H1 (cell line): ENCODE measurements around the gene PKD1. TPM values are rescaled to one million over a fixed set of nuclear protein-coding genes. Genes with fewer than 3 reads are reported as not detected.
"Not testable (repeated sequence)": the region's sequence is repeated elsewhere in the genome, so short reads cannot be mapped to it uniquely, and the experiment has no call there.

ENCODE experiments used
- CTCF ChIA-PET: fragments of 300-600 bp; sonication (Branson Sonifier 250); formaldehyde crosslinking; loops from one replicate; lab custom pipeline; 2021; ENCODE audit not compliant: partially characterized antibody; lab: Charles Lee
- POLR2A ChIA-PET: fragments of 300-600 bp; sonication (Branson Sonifier 250); formaldehyde crosslinking; loops from one replicate; lab custom pipeline; 2021; ENCODE audit warnings: inconsistent platforms; ENCODE audit not compliant: partially characterized antibody; lab: Charles Lee
- DNase-seq, 2 experiments: peaks; one replicate each; pipeline versions ENCODE4 v3.0.0 to v3.0.0-alpha.2; 2010 to 2022; ENCODE audit warnings: low spot score in 2 of 2, low read depth in 1 of 2, mixed read lengths in 1 of 2
- FAIRE-seq: peaks from 2 replicates; lab custom pipeline; 2011; peaks lifted over from hg19 to GRCh38; lab: Jason Lieb, UNC
- H2AFZ ChIP-seq: 2 replicates; pipeline ENCODE4 v1.8.1; 2012; ENCODE audit warnings: low read length, inconsistent platforms
- H2AK5ac ChIP-seq: 2 replicates; pipeline ENCODE4 v1.6.1; 2013; ENCODE audit warnings: low read depth, low read length
- H2BK120ac ChIP-seq: replicated peaks from 2 replicates; pipeline ENCODE3; 2013; ENCODE audit warnings: low read depth, low read length, inconsistent platforms
- H2BK12ac ChIP-seq: 2 replicates; pipeline ENCODE4 v1.6.1; 2013; ENCODE audit warnings: low read depth, low read length
- H2BK15ac ChIP-seq: 2 replicates; pipeline ENCODE4 v1.6.1; 2013; ENCODE audit warnings: low read length
- H2BK20ac ChIP-seq: 2 replicates; pipeline ENCODE4 v1.6.1; 2013; ENCODE audit warnings: low read length
- H2BK5ac ChIP-seq: 2 replicates; pipeline ENCODE4 v1.6.1; 2013; ENCODE audit warnings: low read depth, low read length
- H3K14ac ChIP-seq: 2 replicates; pipeline ENCODE4 v1.6.1; 2013; ENCODE audit warnings: inconsistent platforms; ENCODE audit not compliant: insufficient read length
- H3K18ac ChIP-seq: 2 replicates; pipeline ENCODE4 v1.6.1; 2013; ENCODE audit warnings: low read length; ENCODE audit errors: extremely low read depth
- H3K23ac ChIP-seq: 2 replicates; pipeline ENCODE4 v1.6.1; 2013; ENCODE audit warnings: inconsistent platforms; ENCODE audit not compliant: insufficient read length
- H3K23me2 ChIP-seq: 2 replicates; pipeline ENCODE4 v1.6.1; 2013; ENCODE audit warnings: low read depth, low read length
- H3K27ac ChIP-seq: 2 replicates; pipeline ENCODE4 v1.6.1; 2011; ENCODE audit warnings: low read depth, low read length, inconsistent platforms
- H3K27me3 ChIP-seq, 4 experiments: replicated peaks in 1 of 4; 1 replicate in 1 of 4; 2 replicates in 3 of 4; pipeline versions ENCODE4 v1.6.1 to v1.8.1; 2011 to 2013; ENCODE audit warnings: low read length in 3 of 4, mild to moderate bottlenecking in 3 of 4, inconsistent platforms in 2 of 4, mixed read lengths in 2 of 4, moderate library complexity in 1 of 4; ENCODE audit not compliant: control insufficient read depth in 3 of 4, insufficient read depth in 3 of 4; ENCODE audit errors: extremely low read depth in 1 of 4
- H3K36me3 ChIP-seq, 4 experiments: 2 replicates each; pipeline versions ENCODE4 v1.6.1 to v1.8.1; 2011 to 2013; ENCODE audit warnings: mild to moderate bottlenecking in 4 of 4, low read length in 3 of 4, moderate library complexity in 2 of 4, control low read depth in 1 of 4, inconsistent platforms in 1 of 4; ENCODE audit not compliant: insufficient read depth in 4 of 4, control insufficient read depth in 2 of 4
- H3K4ac ChIP-seq: replicated peaks from 2 replicates; pipeline ENCODE3; 2013; ENCODE audit warnings: low read length, low read depth, mixed read lengths, inconsistent platforms; ENCODE audit not compliant: insufficient read length
- H3K4me1 ChIP-seq, 4 experiments: replicated peaks in 1 of 4; 1 replicate in 1 of 4; 2 replicates in 3 of 4; pipeline versions ENCODE4 v1.6.1 to v1.8.1; 2011 to 2013; ENCODE audit warnings: low read length in 3 of 4, inconsistent platforms in 2 of 4, mixed read lengths in 1 of 4; ENCODE audit not compliant: insufficient read depth in 4 of 4, control insufficient read depth in 3 of 4
- H3K4me2 ChIP-seq, 2 experiments: 2 replicates each; pipeline versions ENCODE4 v1.6.1 to v1.8.1; 2011 to 2013; ENCODE audit warnings: low read depth in 2 of 2, low read length in 2 of 2, control low read depth in 1 of 2, inconsistent platforms in 1 of 2, mild to moderate bottlenecking in 1 of 2; ENCODE audit not compliant: insufficient read depth in 1 of 2
- H3K4me3 ChIP-seq, 4 experiments: fragments of 200-600, 300-600 bp in 1 of 4; sonication (generic), shearing (Covaris generic), sonication (Bioruptor Twin) in 1 of 4; 2 replicates each; pipeline versions ENCODE4 v1.5.1 to v1.8.1; 2011 to 2016; ENCODE audit warnings: low read length in 4 of 4, low read depth in 3 of 4, control low read depth in 2 of 4, inconsistent platforms in 2 of 4, mild to moderate bottlenecking in 2 of 4, mixed read lengths in 1 of 4, moderate library complexity in 1 of 4; ENCODE audit not compliant: insufficient read depth in 2 of 4; ENCODE audit errors: extremely low read depth in 1 of 4
- H3K56ac ChIP-seq: replicated peaks from 2 replicates; pipeline ENCODE3; 2013; ENCODE audit warnings: low read depth, mild to moderate bottlenecking, mixed read lengths, low read length, inconsistent platforms; ENCODE audit not compliant: insufficient read length
- H3K79me1 ChIP-seq: 2 replicates; pipeline ENCODE4 v1.6.1; 2013; ENCODE audit warnings: low read depth, low read length, control low read depth
- H3K79me2 ChIP-seq, 2 experiments: 2 replicates each; pipeline versions ENCODE4 v1.6.1 to v1.8.1; 2012 to 2013; ENCODE audit warnings: low read length in 2 of 2, mild to moderate bottlenecking in 2 of 2, inconsistent platforms in 1 of 2; ENCODE audit not compliant: insufficient read depth in 2 of 2, control insufficient read depth in 1 of 2
- H3K9ac ChIP-seq, 4 experiments: replicated peaks in 1 of 4; 1 replicate in 1 of 4; 2 replicates in 3 of 4; pipeline versions ENCODE4 v1.6.1 to v1.8.1; 2011 to 2013; ENCODE audit warnings: low read depth in 3 of 4, low read length in 3 of 4, control low read depth in 2 of 4, mild to moderate bottlenecking in 2 of 4, moderate library complexity in 2 of 4, inconsistent platforms in 1 of 4; ENCODE audit errors: extremely low read depth in 1 of 4
- H3K9me3 ChIP-seq, 2 experiments: 2 replicates each; pipeline versions ENCODE4 v1.6.1 to v1.8.1; 2012 to 2013; ENCODE audit warnings: mild to moderate bottlenecking in 2 of 2, moderate library complexity in 2 of 2, control low read depth in 1 of 2, inconsistent platforms in 1 of 2, low read depth in 1 of 2, low read length in 1 of 2, mixed read lengths in 1 of 2; ENCODE audit not compliant: insufficient read depth in 2 of 2
- H4K20me1 ChIP-seq, 2 experiments: replicated peaks in 1 of 2; 2 replicates each; pipeline versions ENCODE3 to v1.8.1; 2011 to 2013; ENCODE audit warnings: inconsistent platforms in 2 of 2, low read length in 2 of 2, mild to moderate bottlenecking in 1 of 2; ENCODE audit not compliant: insufficient read depth in 2 of 2, control insufficient read depth in 1 of 2
- H4K5ac ChIP-seq: 2 replicates; pipeline ENCODE4 v1.6.1; 2013; ENCODE audit warnings: low read length, low read depth, mixed read lengths, inconsistent platforms; ENCODE audit not compliant: insufficient read length
- H4K8ac ChIP-seq: 2 replicates; pipeline ENCODE4 v1.8.0; 2013; ENCODE audit warnings: mild to moderate bottlenecking, moderate library complexity, low read length, inconsistent platforms; ENCODE audit not compliant: insufficient read depth; ENCODE audit errors: extremely low read depth
- H4K91ac ChIP-seq: replicated peaks from 2 replicates; pipeline ENCODE3; 2013; ENCODE audit warnings: low read length, mixed read lengths, inconsistent platforms; ENCODE audit not compliant: insufficient read length
- WGBS, 2 experiments: shearing (Covaris generic) in 1 of 2; methylation state at CpG; one replicate each; pipeline versions ENCODE4 v1.1.6 to v1.1.7; 2013 to 2015; ENCODE audit warnings: low lambda C conversion rate in 2 of 2, mixed read lengths in 2 of 2, inconsistent platforms in 1 of 2, low coverage in 1 of 2, missing lambda C conversion rate in 1 of 2; ENCODE audit not compliant: insufficient replicate concordance in 2 of 2, insufficient coverage in 1 of 2, insufficient read length in 1 of 2; ENCODE audit errors: extremely low coverage in 1 of 2, missing lambda C conversion rate in 1 of 2; 5-methylcytosine and 5-hydroxymethylcytosine counted together
- polyA plus RNA-seq, 7 experiments: library from polyadenylated mRNA; depleted of rRNA in 3 of 7; stranded (reverse) in 5 of 7; unstranded in 2 of 7; fragments of >200 nt in 5 of 7; fragments of 200-250 nt in 2 of 7; gene quantifications; 1 replicate in 5 of 7; 2 replicates in 1 of 7; 4 replicates in 1 of 7; pipeline versions ENCODE4 v1.2.1 to v1.2.3, GENCODE V29; 2011 to 2013; ENCODE audit warnings: missing spikeins in 2 of 7, mixed read lengths in 2 of 7
- total RNA-seq: library from RNA; stranded (reverse); fragmentation: NEBNext Ultra II Directional; extraction: Animal tissue kit (Norgen Biotek cat#: 25700); gene quantifications from 2 replicates; pipeline ENCODE4 v1.2.1, GENCODE V29; 2021

PKD1 gene
- total and polyA plus RNA-seq, 2 of the 8 experiments (the other 6 are each of a cell fraction or from before 2014, with no cell fraction given): 40.6 to 52.7 TPM

- POLR2A ChIA-PET: interaction anchor here (0.8 kb wide), 1 partner anchor 10 kb away, joined by 4 read pairs; no protein-coding TSS in a partner anchor
- H3K79me2 ChIP-seq, H2BK120ac ChIP-seq, H3K4me3 ChIP-seq, H3K23ac ChIP-seq, H4K91ac ChIP-seq, H3K9ac ChIP-seq, H2BK20ac ChIP-seq, H3K23me2 ChIP-seq, H3K9me3 ChIP-seq, H3K56ac ChIP-seq, CTCF ChIA-PET, H2AK5ac ChIP-seq, DNase-seq, H4K8ac ChIP-seq, H2AFZ ChIP-seq, H3K79me1 ChIP-seq, H2BK5ac ChIP-seq, H3K27me3 ChIP-seq, H3K14ac ChIP-seq, H3K4ac ChIP-seq, H2BK15ac ChIP-seq, H2BK12ac ChIP-seq, H3K18ac ChIP-seq, FAIRE-seq, H3K27ac ChIP-seq, H4K5ac ChIP-seq, H4K20me1 ChIP-seq, H3K4me1 ChIP-seq, H3K4me2 ChIP-seq: not testable (repeated sequence)
- peaks cover 0 to 22% (median 2%) of the 10 kb centered on the region in 4 experiments; a peak in 4 of 8 replicates for H3K36me3 ChIP-seq
- WGBS, 2 experiments: 92% methylated on average over 12 of the region's 16 CpGs; no CpG with 5 or more reads in 1 of the 2 experiments
These were observed 34.1 kb downstream of the PKD1 start for GRCh38 chr16:2101581-2101980.

- H3K23ac ChIP-seq, H3K4me2 ChIP-seq, FAIRE-seq, H3K4me1 ChIP-seq, H4K91ac ChIP-seq, H3K27ac ChIP-seq, H3K23me2 ChIP-seq, H3K18ac ChIP-seq, H2AK5ac ChIP-seq, DNase-seq, H3K56ac ChIP-seq, H4K5ac ChIP-seq, POLR2A ChIA-PET, H2BK15ac ChIP-seq, H3K79me1 ChIP-seq, H3K4me3 ChIP-seq, H2BK120ac ChIP-seq, H2BK20ac ChIP-seq, H3K9ac ChIP-seq, H4K8ac ChIP-seq, H2BK12ac ChIP-seq, H2AFZ ChIP-seq, H3K14ac ChIP-seq, H3K9me3 ChIP-seq, H3K4ac ChIP-seq, H3K79me2 ChIP-seq, H3K27me3 ChIP-seq, H2BK5ac ChIP-seq: not testable (repeated sequence)
- Histone ChIP-seq H3K36me3 (peaks cover 0 to 16% (median 2%) of the 10 kb centered on the region in 4 experiments; a peak in 4 of 8 replicates), H4K20me1 (peaks cover 2 to 14% of the 10 kb centered on the region in 2 experiments)
- CTCF ChIA-PET: interaction anchor here (0.6 kb wide), 1 partner anchor 18 kb away, joined by 4 read pairs; no protein-coding TSS in a partner anchor
- 90% methylated on average over 13 of the region's 14 CpGs; no CpG with 5 or more reads in 1 of the 2 experiments for WGBS, 2 experiments
These were observed 38.0 kb downstream of the PKD1 start for GRCh38 chr16:2097689-2098088.
